GM18526 (cell line): ENCODE results near the gene SLC6A12.

Source experiments
- POLR2A ChIP-seq: IDR thresholded peaks from 3 replicates; pipeline ENCODE4 v1.6.1; 2011; ENCODE audit not compliant: insufficient read length; ENCODE audit errors: extremely low read depth

The SLC6A12 gene

GRCh38 chr12:179131-179884, 34.6 kb downstream of the SLC6A12 start:
- TF ChIP-seq POLR2A, result no peak

- no peak for TF ChIP-seq POLR2A
Measured at GRCh38 chr12:178829-179109, 35.2 kb downstream of the SLC6A12 start.

GRCh38 chr12:177980-178828, 35.8 kb downstream of the SLC6A12 start:
- TF ChIP-seq POLR2A, result no peak

- no peak for TF ChIP-seq POLR2A
Measured at GRCh38 chr12:177336-177979, 36.5 kb downstream of the SLC6A12 start.

- TF ChIP-seq POLR2A, result no peak
Measured at GRCh38 chr12:176321-177181, 37.4 kb downstream of the SLC6A12 start.

- no peak for TF ChIP-seq POLR2A
Measured at GRCh38 chr12:175759-176158, 38.2 kb downstream of the SLC6A12 start.

GRCh38 chr12:175250-175649, 38.7 kb downstream of the SLC6A12 start:
- no peak for TF ChIP-seq POLR2A

GRCh38 chr12:174596-174995, 39.4 kb downstream of the SLC6A12 start:
- no peak for TF ChIP-seq POLR2A

GRCh38 chr12:174124-174523, 39.8 kb downstream of the SLC6A12 start:
- no peak for TF ChIP-seq POLR2A

- no peak for TF ChIP-seq POLR2A
Measured at GRCh38 chr12:172732-173161, 41.2 kb downstream of the SLC6A12 start.

GRCh38 chr12:171743-172676, 41.9 kb downstream of the SLC6A12 start:
- no peak for TF ChIP-seq POLR2A

- TF ChIP-seq POLR2A, result no peak
Measured at GRCh38 chr12:171276-171675, 42.7 kb downstream of the SLC6A12 start.

GRCh38 chr12:170371-171225, 43.4 kb downstream of the SLC6A12 start:
- no peak for TF ChIP-seq POLR2A

GRCh38 chr12:169528-170370, 44.2 kb downstream of the SLC6A12 start:
- no peak for TF ChIP-seq POLR2A
